ENCODE data around the gene RASL11B.
A peak's percentile ranks its signal among the peaks of the same experiment; 100 is the strongest.

The RASL11B gene

DNA sequence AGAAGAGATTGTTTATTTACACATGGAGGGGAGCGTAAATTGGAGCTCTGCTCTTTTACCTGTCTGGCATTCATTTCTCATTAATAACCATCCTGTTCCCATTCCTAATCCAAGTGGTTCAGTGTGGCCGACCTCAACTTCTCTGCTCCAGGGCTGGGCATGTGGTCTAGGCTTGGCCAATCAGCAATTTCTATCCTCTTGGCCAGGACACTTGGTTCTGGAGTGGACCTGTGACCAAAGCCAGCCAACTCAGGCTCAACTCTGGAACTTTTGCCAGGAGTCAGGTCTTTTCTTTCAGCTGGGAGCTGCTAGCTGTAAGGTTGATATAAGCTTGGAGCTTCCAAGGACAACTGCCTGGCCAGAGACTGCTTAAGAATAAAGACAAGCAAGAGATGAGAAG is 15.6 kb upstream of the RASL11B start:
- Histone ChIP-seq H3K27ac (ENCODE audit: low read length) (no peak overlapping the region), H3K4me3 (ENCODE audit: low read length) (no peak overlapping the region), H3K27me3 (ENCODE audit: insufficient read depth, low read length) (no peaks in the 10 kb centered on the region), H3K4me1 (ENCODE audit: insufficient read depth, low read length) (peaks cover 2% of the 10 kb centered on the region; the same call in 1 of the 2 replicates), H3K36me3 (ENCODE audit: insufficient read depth, low read depth, low read length) (no peaks in the 10 kb centered on the region), H3K9ac (ENCODE audit: low read depth, low read length) (no peak overlapping the region), H3K9me3 (ENCODE audit: insufficient read depth, low read depth, low read length) (no peaks in the 10 kb centered on the region)

DNA sequence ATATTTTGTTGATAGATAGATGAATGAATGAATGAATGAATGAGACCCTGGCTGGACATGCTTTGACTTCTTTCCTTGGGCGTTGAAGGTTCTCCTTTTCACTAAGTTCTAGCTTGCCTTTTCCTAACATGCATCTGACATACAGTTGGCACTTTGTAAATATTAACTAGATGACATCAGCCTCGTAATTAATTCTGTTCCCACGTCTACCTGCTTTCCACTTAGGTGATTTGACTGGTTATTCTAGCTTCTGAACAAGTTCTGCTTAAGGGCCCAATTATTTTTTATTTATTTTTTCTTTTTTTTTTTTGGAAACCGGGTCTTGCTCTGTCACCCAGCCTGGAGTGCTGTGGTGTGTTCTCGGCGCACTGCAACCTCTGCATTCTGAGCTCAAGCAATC is 13.9 kb upstream of the RASL11B start:
- Histone ChIP-seq H3K4me3 (ENCODE audit: low read length) (no peak overlapping the region), H3K27me3 (ENCODE audit: insufficient read depth, low read length) (no peaks in the 10 kb centered on the region), H3K27ac (ENCODE audit: low read length) (no peak overlapping the region), H3K36me3 (ENCODE audit: insufficient read depth, low read depth, low read length) (no peaks in the 10 kb centered on the region), H3K9me3 (ENCODE audit: insufficient read depth, low read depth, low read length) (no peaks in the 10 kb centered on the region), H3K9ac (ENCODE audit: low read depth, low read length) (no peak overlapping the region), H3K4me1 (ENCODE audit: insufficient read depth, low read length) (no peaks in the 10 kb centered on the region; the same call in 1 of the 2 replicates)

DNA sequence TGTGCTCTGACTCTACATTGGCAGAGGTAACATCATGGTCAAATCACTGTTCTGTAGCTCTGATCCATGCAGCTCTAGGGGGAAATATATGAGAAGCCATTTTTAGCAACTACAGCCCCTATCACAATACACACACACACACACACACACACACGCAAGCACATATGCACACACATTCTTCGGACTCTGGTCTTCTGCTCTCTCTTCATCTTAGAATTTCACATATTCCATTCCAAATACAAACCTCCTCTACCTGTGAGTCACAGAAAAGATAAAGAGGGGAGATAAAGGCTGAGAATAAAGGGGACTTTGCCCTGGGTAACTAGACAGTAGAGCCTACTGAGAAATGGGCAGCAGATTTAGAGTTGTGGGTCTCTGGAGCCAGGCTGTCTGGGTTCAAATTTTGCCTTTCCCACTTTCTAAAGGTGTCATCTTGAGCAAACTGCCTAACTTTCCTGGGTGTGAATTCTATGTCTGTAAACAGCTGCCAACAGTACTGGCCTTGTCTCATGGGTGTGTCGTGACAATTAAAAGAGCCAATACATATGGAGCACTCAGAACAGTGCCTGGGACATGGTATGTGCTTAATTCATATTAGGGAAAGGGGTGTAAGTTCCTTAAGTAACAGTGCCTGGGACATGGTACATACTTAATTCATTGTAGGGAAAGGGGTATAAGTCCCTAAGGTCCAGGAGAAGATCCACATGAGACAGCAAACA is 11.6 kb upstream of the RASL11B start:
- Histone ChIP-seq H3K27ac (ENCODE audit: low read length) (no peak overlapping the region), H3K4me1 (ENCODE audit: insufficient read depth, low read length) (peaks cover 5% of the 10 kb centered on the region; the same call in 1 of the 2 replicates)

DNA sequence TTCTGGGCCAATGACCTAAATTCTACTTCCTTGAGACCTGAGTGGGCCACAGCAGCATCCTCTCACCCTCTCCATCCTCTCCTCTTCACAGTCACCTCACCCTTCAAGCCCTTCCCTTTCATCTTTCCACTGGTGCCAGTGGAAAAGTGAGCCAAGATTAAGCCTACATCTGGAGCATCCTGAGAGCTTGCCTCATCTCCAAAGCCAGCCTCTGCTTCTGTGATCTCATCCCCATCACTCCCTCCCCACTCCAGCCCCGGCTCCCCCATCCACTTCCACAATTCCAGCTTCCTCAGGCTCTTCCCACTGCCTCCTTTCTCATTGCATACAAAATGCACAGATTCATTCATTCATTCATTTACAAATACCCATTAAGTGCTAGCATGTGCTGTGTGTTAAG is 10.1 kb upstream of the RASL11B start:
- Histone ChIP-seq H3K4me3 (ENCODE audit: low read length) (no peak overlapping the region), H3K36me3 (ENCODE audit: insufficient read depth, low read depth, low read length) (no peaks in the 10 kb centered on the region), H3K27ac (ENCODE audit: low read length) (no peak overlapping the region), H3K4me1 (ENCODE audit: insufficient read depth, low read length) (peaks cover 9% of the 10 kb centered on the region; the same call in 1 of the 2 replicates), H3K9ac (ENCODE audit: low read depth, low read length) (no peak overlapping the region), H3K27me3 (ENCODE audit: insufficient read depth, low read length) (no peaks in the 10 kb centered on the region), H3K9me3 (ENCODE audit: insufficient read depth, low read depth, low read length) (no peaks in the 10 kb centered on the region)

More for the DNA sequence above, 11.6 kb upstream of the RASL11B start:
- H3K4me3 ChIP-seq (ENCODE audit: low read length), result no peak overlapping the region
- no peaks in the 10 kb centered on the region for H3K9me3 ChIP-seq (ENCODE audit: insufficient read depth, low read depth, low read length)
- no peaks in the 10 kb centered on the region for H3K27me3 ChIP-seq (ENCODE audit: insufficient read depth, low read length)
- no peaks in the 10 kb centered on the region for H3K36me3 ChIP-seq (ENCODE audit: insufficient read depth, low read depth, low read length)
- H3K9ac ChIP-seq (ENCODE audit: low read depth, low read length), result no peak overlapping the region

DNA sequence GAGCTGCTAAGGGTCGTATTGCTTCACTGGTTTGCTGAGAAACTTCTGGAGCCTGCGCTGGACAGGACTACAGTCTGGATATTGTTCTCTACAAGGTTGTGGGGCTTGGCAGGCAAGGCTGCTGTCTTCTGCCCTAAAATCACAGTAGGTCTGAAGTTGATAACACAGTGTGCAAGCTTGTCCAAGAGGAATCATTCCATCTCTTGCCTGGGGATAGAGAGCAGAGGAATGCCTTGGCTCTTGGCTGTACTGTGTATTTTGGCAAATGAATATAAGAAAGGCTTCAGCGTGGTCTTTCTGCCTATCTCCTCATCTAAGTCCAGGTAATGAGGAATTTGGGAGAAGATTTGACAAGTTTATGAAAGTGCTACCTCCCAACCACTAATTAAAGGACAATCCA is 9.4 kb upstream of the RASL11B start:
- Histone ChIP-seq H3K4me1 (ENCODE audit: insufficient read depth, low read length) (peaks cover 9% of the 10 kb centered on the region; the same call in 1 of the 2 replicates), H3K9me3 (ENCODE audit: insufficient read depth, low read depth, low read length) (peaks cover 4% of the 10 kb centered on the region; the same call in 1 of the 2 replicates), H3K27ac (ENCODE audit: low read length) (no peak overlapping the region), H3K36me3 (ENCODE audit: insufficient read depth, low read depth, low read length) (no peaks in the 10 kb centered on the region), H3K4me3 (ENCODE audit: low read length) (no peak overlapping the region), H3K9ac (ENCODE audit: low read depth, low read length) (no peak overlapping the region), H3K27me3 (ENCODE audit: insufficient read depth, low read length) (no peaks in the 10 kb centered on the region)

DNA sequence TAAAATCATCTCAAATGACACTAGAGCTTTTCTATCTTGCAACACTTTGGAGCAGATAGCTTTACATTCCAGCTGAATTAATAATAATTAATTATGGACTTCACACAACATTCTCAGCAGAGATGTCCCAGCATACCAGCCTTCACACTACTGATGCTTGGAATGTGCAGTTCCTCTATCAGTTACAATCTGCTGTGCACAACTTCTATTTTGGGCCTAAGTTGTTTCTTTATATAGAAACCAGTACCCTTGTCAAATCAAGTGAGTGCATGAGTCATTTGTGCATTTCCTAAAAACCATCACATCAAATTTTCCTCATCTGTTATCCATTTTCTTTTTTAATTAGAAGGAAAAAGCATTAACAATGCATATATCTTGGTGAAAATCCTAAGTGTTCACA is 8.8 kb upstream of the RASL11B start:
- H3K4me3 ChIP-seq (ENCODE audit: low read length), result no peak overlapping the region
- H3K9ac ChIP-seq (ENCODE audit: low read depth, low read length), result no peak overlapping the region
- peaks cover 9% of the 10 kb centered on the region; the same call in 1 of the 2 replicates for H3K4me1 ChIP-seq (ENCODE audit: insufficient read depth, low read length)
- H3K36me3 ChIP-seq (ENCODE audit: insufficient read depth, low read depth, low read length), result no peaks in the 10 kb centered on the region
- peaks cover 11% of the 10 kb centered on the region; the same call in 1 of the 2 replicates for H3K9me3 ChIP-seq (ENCODE audit: insufficient read depth, low read depth, low read length)
- H3K27ac ChIP-seq (ENCODE audit: low read length), result no peak overlapping the region
- H3K27me3 ChIP-seq (ENCODE audit: insufficient read depth, low read length), result no peaks in the 10 kb centered on the region

DNA sequence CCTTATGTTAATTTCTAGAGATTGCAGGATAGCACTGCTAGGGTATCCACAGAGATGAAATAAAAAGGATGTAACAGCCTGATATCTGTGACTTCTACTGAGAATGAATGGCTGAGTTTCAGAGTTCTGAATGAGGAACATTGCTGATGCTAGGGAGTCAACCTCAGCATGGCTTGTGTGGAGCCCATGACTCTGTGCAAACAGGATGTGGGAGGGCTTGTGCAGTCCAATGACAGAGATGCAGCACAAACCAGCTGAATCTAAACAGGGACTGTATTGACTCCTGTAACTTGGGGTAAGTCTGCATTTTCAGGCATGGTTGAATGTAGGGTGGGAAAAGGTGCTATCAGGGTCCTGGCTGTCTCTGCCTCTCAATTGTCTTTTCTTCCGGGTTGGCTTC is 5.3 kb upstream of the RASL11B start:
- peaks cover 15% of the 10 kb centered on the region; the same call in 1 of the 2 replicates for H3K9me3 ChIP-seq (ENCODE audit: insufficient read depth, low read depth, low read length)
- peaks cover 10% of the 10 kb centered on the region for H3K27me3 ChIP-seq (ENCODE audit: insufficient read depth, low read length)
- peaks cover 26% of the 10 kb centered on the region; the same call in 1 of the 2 replicates for H3K4me1 ChIP-seq (ENCODE audit: insufficient read depth, low read length)
- H3K27ac ChIP-seq (ENCODE audit: low read length), result no peak overlapping the region
- H3K9ac ChIP-seq (ENCODE audit: low read depth, low read length), result no peak overlapping the region
- no peaks in the 10 kb centered on the region for H3K36me3 ChIP-seq (ENCODE audit: insufficient read depth, low read depth, low read length)
- H3K4me3 ChIP-seq (ENCODE audit: low read length), result no peak overlapping the region

DNA sequence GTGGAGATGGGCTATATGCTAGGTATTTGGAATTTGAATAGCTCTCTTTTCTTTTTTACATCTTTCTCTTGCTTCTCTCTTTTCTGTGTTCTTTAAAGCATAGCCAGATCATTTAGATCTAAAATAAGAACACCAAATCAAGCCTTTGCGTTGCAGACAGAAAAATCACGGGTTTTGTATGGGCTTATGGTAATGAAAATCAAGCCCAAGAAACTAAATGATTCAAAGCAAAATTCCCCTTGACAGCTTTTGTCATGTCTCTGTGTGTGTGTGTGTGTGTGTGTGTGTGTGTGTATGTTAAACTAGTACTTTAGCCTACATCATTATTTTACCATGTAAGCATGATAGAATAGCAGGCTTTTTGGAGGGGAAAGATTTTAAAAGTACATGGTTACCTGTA is 1.8 kb upstream of the RASL11B start:
- H3K9ac ChIP-seq (ENCODE audit: low read depth, low read length), result no peak overlapping the region
- peaks cover 10% of the 10 kb centered on the region for H3K27me3 ChIP-seq (ENCODE audit: insufficient read depth, low read length)
- H3K27ac ChIP-seq (ENCODE audit: low read length), result no peak overlapping the region
- H3K36me3 ChIP-seq (ENCODE audit: insufficient read depth, low read depth, low read length), result peaks cover 23% of the 10 kb centered on the region
- no peak overlapping the region for H3K4me3 ChIP-seq (ENCODE audit: low read length)
- H3K9me3 ChIP-seq (ENCODE audit: insufficient read depth, low read depth, low read length), result peaks cover 15% of the 10 kb centered on the region; the same call in 1 of the 2 replicates
- peaks cover 30% of the 10 kb centered on the region; the same call in 1 of the 2 replicates for H3K4me1 ChIP-seq (ENCODE audit: insufficient read depth, low read length)

DNA sequence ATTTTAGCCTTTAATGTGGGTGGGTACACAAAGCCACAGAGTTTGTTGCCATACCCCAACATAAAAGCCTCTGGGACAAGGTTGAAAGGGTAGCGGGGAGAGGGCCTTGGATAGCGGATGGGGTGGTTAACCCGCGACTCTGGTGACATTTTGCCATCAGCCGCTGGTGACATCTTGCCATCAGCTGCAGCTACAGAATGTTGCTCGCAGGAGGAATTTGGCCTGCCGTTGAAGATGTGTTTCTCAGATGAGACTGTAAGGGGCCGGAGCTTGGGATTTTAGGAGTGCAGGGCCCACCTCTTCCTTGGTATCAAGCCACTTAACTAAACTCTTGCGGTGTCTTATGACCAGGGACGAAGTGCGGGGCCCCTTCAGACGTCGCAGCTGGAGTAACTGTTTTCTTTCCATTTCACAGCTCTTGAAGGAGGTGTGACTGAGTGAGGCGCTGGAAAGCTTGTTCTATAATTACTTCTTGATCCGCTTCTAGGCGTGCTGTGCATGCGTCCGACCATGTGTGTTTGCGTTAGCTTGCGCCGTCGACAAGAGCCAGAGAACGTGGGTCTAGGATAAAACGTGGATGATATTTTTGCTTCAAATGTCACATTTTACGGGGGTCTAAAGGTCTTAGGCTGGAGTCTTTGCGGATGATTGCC is 820 bp upstream of the RASL11B start:
- peaks cover 33% of the 10 kb centered on the region for H3K36me3 ChIP-seq (ENCODE audit: insufficient read depth, low read depth, low read length)
- peaks cover 10% of the 10 kb centered on the region for H3K27me3 ChIP-seq (ENCODE audit: insufficient read depth, low read length)
- H3K9me3 ChIP-seq (ENCODE audit: insufficient read depth, low read depth, low read length), result peaks cover 15% of the 10 kb centered on the region; the same call in 1 of the 2 replicates
- no peak overlapping the region for H3K27ac ChIP-seq (ENCODE audit: low read length)
- H3K4me3 ChIP-seq (ENCODE audit: low read length), result peak overlapping the region; percentile 94
- H3K4me1 ChIP-seq (ENCODE audit: insufficient read depth, low read length), result peaks cover 24% of the 10 kb centered on the region; the same call in 1 of the 2 replicates
- H3K9ac ChIP-seq (ENCODE audit: low read depth, low read length), result peak overlapping the region; percentile 68

DNA sequence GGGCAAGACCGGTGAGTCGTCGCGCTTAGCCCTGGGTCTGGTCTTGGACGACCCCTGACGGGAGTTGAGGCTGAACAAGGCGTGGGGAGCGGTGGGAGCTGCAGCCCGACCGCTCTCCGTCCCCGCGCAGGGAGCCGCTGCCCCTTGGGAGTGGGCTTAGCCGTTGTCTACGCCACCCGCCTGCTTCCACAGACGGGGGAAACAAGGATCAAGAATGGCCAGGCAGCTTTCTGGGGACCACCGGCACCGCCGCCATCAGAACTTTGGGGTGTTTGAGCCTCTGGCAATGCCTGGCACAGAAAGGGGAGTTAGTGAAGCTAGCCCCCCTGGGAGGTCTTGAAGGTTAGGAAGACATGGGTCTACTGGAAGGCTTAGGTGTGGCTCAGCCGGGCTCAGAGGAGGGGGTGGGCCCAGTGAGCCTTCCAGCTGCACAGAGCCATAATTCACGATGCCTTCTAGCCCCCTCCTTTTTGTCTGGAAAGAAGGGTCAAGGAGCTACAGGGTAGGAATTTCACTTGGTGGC is 583 bp downstream of the RASL11B start:
- Histone ChIP-seq H3K4me1 (ENCODE audit: insufficient read depth, low read length) (peaks cover 24% of the 10 kb centered on the region; the same call in 1 of the 2 replicates), H3K27ac (ENCODE audit: low read length) (no peak overlapping the region), H3K36me3 (ENCODE audit: insufficient read depth, low read depth, low read length) (peaks cover 47% of the 10 kb centered on the region), H3K9ac (ENCODE audit: low read depth, low read length) (peak overlapping the region; percentile 90), H3K27me3 (ENCODE audit: insufficient read depth, low read length) (peaks cover 10% of the 10 kb centered on the region), H3K9me3 (ENCODE audit: insufficient read depth, low read depth, low read length) (peaks cover 11% of the 10 kb centered on the region; the same call in 1 of the 2 replicates), H3K4me3 (ENCODE audit: low read length) (peak overlapping the region; percentile 94)

DNA sequence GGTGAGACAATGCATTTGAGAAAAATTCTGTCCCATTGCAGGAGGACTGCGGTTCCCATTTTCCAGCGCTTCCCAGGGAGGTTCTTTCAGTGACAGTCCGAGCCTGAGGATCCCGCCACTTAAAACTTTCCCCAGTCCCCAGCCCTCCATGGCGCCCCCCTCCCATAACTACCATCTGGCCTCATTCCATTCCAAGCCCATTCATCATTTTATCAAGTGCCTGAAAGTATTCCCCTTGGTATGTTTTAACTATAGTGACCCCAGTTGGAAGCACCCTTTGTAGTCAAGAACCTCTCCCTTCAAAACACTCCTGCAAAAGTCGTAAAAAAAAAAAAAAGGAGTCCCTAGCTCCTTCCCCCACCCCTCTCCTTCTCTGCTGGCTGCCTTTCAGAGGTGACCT is 1.2 kb downstream of the RASL11B start:
- Histone ChIP-seq H3K27ac (ENCODE audit: low read length) (no peak overlapping the region), H3K4me1 (ENCODE audit: insufficient read depth, low read length) (peaks cover 24% of the 10 kb centered on the region; the same call in 1 of the 2 replicates), H3K9ac (ENCODE audit: low read depth, low read length) (peak overlapping the region; percentile 90; the same call in 1 of the 2 replicates), H3K36me3 (ENCODE audit: insufficient read depth, low read depth, low read length) (peaks cover 48% of the 10 kb centered on the region), H3K9me3 (ENCODE audit: insufficient read depth, low read depth, low read length) (peaks cover 5% of the 10 kb centered on the region; the same call in 1 of the 2 replicates), H3K4me3 (ENCODE audit: low read length) (peak overlapping the region; percentile 94), H3K27me3 (ENCODE audit: insufficient read depth, low read length) (peaks cover 10% of the 10 kb centered on the region)
